ENCODE results near the gene AQP12B.
"Not testable (repeated sequence)": the region's sequence is repeated elsewhere in the genome, so short reads cannot be mapped to it uniquely, and the experiment has no call there.

GRCh38 chr2:240683329-240683979 is 769 bp upstream of the AQP12B start:
- not testable (repeated sequence) for TF ChIP-seq POLR2A, CTCF (IDR thresholded peaks at IDR 0.05)
